Inferior parietal cortex (tissue), 1 donor: ENCODE results near the gene CACNA2D2.

Source experiments
- DNase-seq: peaks from one replicate; pipeline ENCODE4 v3.0.0-alpha.2; 2016; ENCODE audit errors: extremely low spot score

Gene CACNA2D2

GRCh38 chr3:50395070-50395860 is 108.2 kb downstream of the CACNA2D2 start:
- no peak for DNase-seq

GRCh38 chr3:50393061-50393460 is 110.4 kb downstream of the CACNA2D2 start:
- no peak for DNase-seq

- DNase-seq = no peak
These were observed 111.2 kb downstream of the CACNA2D2 start for GRCh38 chr3:50392101-50392715.

- no peak for DNase-seq
These were observed 112.8 kb downstream of the CACNA2D2 start for GRCh38 chr3:50390508-50391224.

- DNase-seq = no peak
These were observed 114.0 kb downstream of the CACNA2D2 start for GRCh38 chr3:50389414-50389767.

- no peak for DNase-seq
These were observed 114.6 kb downstream of the CACNA2D2 start for GRCh38 chr3:50388720-50389413.

- no peak for DNase-seq
These were observed 115.3 kb downstream of the CACNA2D2 start for GRCh38 chr3:50388016-50388719.

GRCh38 chr3:50385754-50386153 is 117.7 kb downstream of the CACNA2D2 start:
- no peak for DNase-seq

GRCh38 chr3:50383750-50384149 is 119.7 kb downstream of the CACNA2D2 start:
- no peak for DNase-seq

- no peak for DNase-seq
These were observed 120.7 kb downstream of the CACNA2D2 start for GRCh38 chr3:50382722-50383121.

- no peak for DNase-seq
These were observed 122.1 kb downstream of the CACNA2D2 start for GRCh38 chr3:50381383-50381782.

- DNase-seq = no peak
These were observed 122.9 kb downstream of the CACNA2D2 start for GRCh38 chr3:50380405-50381085.

- DNase-seq = no peak
These were observed 124.7 kb downstream of the CACNA2D2 start for GRCh38 chr3:50378757-50379156.

- DNase-seq = no peak
These were observed 125.4 kb downstream of the CACNA2D2 start for GRCh38 chr3:50378024-50378423.

- DNase-seq = no peak
These were observed 128.0 kb downstream of the CACNA2D2 start for GRCh38 chr3:50375258-50375931.

GRCh38 chr3:50374363-50375257 is 128.8 kb downstream of the CACNA2D2 start:
- no peak for DNase-seq

GRCh38 chr3:50373146-50374051 is 130.0 kb downstream of the CACNA2D2 start:
- no peak for DNase-seq

- DNase-seq = no peak
These were observed 131.1 kb downstream of the CACNA2D2 start for GRCh38 chr3:50372349-50372748.
